Common myeloid progenitor, CD34-positive (primary cell): ENCODE measurements around the gene ATP8A2.

Source experiments
- CTCF ChIA-PET: fragments of 350-600 bp; sonication (Branson Sonifier 250); formaldehyde crosslinking; loops from one replicate; lab custom pipeline; 2021; ENCODE audit warnings: antibody characterized with exemption; lab: Charles Lee
- POLR2A ChIA-PET: fragments of 350-600 bp; sonication (Branson Sonifier 250); formaldehyde crosslinking; loops from one replicate; lab custom pipeline; 2021; ENCODE audit warnings: antibody characterized with exemption; lab: Charles Lee
- DNase-seq, 3 donors: peaks; one replicate each; pipeline versions ENCODE4 v3.0.0 to v3.0.0-alpha.2; 2013
- H3K27ac ChIP-seq, 2 experiments: 1 replicate in 1 of 2; 2 replicates in 1 of 2; pipeline ENCODE4 v1.7.0; 2013; ENCODE audit warnings: inconsistent platforms in 2 of 2, low read length in 2 of 2, mild to moderate bottlenecking in 2 of 2, low read depth in 1 of 2, moderate library complexity in 1 of 2; ENCODE audit not compliant: severe bottlenecking in 2 of 2, insufficient read depth in 1 of 2, poor library complexity in 1 of 2
- H3K27me3 ChIP-seq, 5 experiments: replicated peaks in 2 of 5; 1 replicate in 3 of 5; 2 replicates in 2 of 5; pipeline versions ENCODE4 v1.6.1 to v1.7.0; 2013; ENCODE audit warnings: low read length in 4 of 5, mild to moderate bottlenecking in 2 of 5, moderate library complexity in 2 of 5, inconsistent platforms in 1 of 5; ENCODE audit not compliant: insufficient read depth in 5 of 5, control insufficient read depth in 4 of 5
- H3K36me3 ChIP-seq, 4 experiments: 1 replicate in 2 of 4; 2 replicates in 2 of 4; pipeline versions ENCODE4 v1.6.1 to v1.7.0; 2013; ENCODE audit warnings: low read length in 3 of 4, control low read depth in 1 of 4, mild to moderate bottlenecking in 1 of 4; ENCODE audit not compliant: control insufficient read depth in 4 of 4, insufficient read depth in 4 of 4
- H3K4me1 ChIP-seq, 4 experiments: 1 replicate in 3 of 4; 2 replicates in 1 of 4; pipeline versions ENCODE4 v1.6.1 to v1.7.1; 2013; ENCODE audit warnings: low read length in 3 of 4, mild to moderate bottlenecking in 3 of 4, control low read depth in 1 of 4, inconsistent platforms in 1 of 4, moderate library complexity in 1 of 4; ENCODE audit not compliant: control insufficient read depth in 4 of 4, insufficient read depth in 4 of 4; ENCODE audit errors: control extremely low read depth in 1 of 4
- H3K4me3 ChIP-seq, 7 experiments: 1 replicate in 4 of 7; 2 replicates in 3 of 7; pipeline versions ENCODE4 v1.5.1 to v1.7.0; 2013; ENCODE audit warnings: mild to moderate bottlenecking in 7 of 7, low read length in 6 of 7, moderate library complexity in 6 of 7, inconsistent platforms in 2 of 7, low read depth in 2 of 7, control low read depth in 1 of 7; ENCODE audit not compliant: insufficient read depth in 4 of 7, control insufficient read depth in 1 of 7; ENCODE audit errors: extremely low read depth in 1 of 7
- H3K9me3 ChIP-seq, 5 experiments: 1 replicate in 4 of 5; 2 replicates in 1 of 5; pipeline versions ENCODE4 v1.6.1 to v1.7.1; 2013; ENCODE audit warnings: low read length in 4 of 5, mild to moderate bottlenecking in 2 of 5, inconsistent platforms in 1 of 5, low read depth in 1 of 5, moderate library complexity in 1 of 5; ENCODE audit not compliant: control insufficient read depth in 4 of 5, insufficient read depth in 2 of 5; ENCODE audit errors: control extremely low read depth in 1 of 5
- WGBS: methylation state at CpG from one replicate; pipeline ENCODE4 v1.1.5; 2013; ENCODE audit not compliant: insufficient coverage; 5-methylcytosine and 5-hydroxymethylcytosine counted together

Gene ATP8A2

GRCh38 chr13:25874064-25874737 is 502.4 kb downstream of the ATP8A2 start:
- H3K27me3 ChIP-seq, result peaks cover 0 to 2% (median 0%) of the 10 kb centered on the region in 5 experiments
- POLR2A ChIA-PET, result no interaction called here
- H3K36me3 ChIP-seq, result no peaks in the 10 kb centered on the region
- H3K4me1 ChIP-seq, result peaks cover 0 to 2% (median 0%) of the 10 kb centered on the region in 4 experiments
- peaks cover 0 to 2% (median 0%) of the 10 kb centered on the region in 5 experiments for H3K9me3 ChIP-seq
- no peak overlapping the region for H3K27ac ChIP-seq
- CTCF ChIA-PET, result no interaction called here
- WGBS, result 80% methylated on average over 6 of the region's 11 CpGs
- H3K4me3 ChIP-seq, result no peak overlapping the region
- DNase-seq, result no peak

GRCh38 chr13:25874907-25875306 is 503.1 kb downstream of the ATP8A2 start:
- H3K27ac ChIP-seq, result no peak overlapping the region
- CTCF ChIA-PET, result no interaction called here
- H3K36me3 ChIP-seq, result no peaks in the 10 kb centered on the region
- WGBS, result 44% methylated on average over 1 of the region's 6 CpGs
- DNase-seq, result peak in 2 of 3 donors; percentile 1 to 3
- H3K4me1 ChIP-seq, result peaks cover 0 to 2% (median 0%) of the 10 kb centered on the region in 4 experiments
- H3K27me3 ChIP-seq, result peaks cover 0 to 2% (median 0%) of the 10 kb centered on the region in 5 experiments
- H3K9me3 ChIP-seq, result peaks cover 0 to 2% (median 0%) of the 10 kb centered on the region in 5 experiments
- POLR2A ChIA-PET, result no interaction called here
- no peak overlapping the region for H3K4me3 ChIP-seq

GRCh38 chr13:25876247-25876646 is 504.5 kb downstream of the ATP8A2 start:
- POLR2A ChIA-PET, result no interaction called here

GRCh38 chr13:25879466-25879865 is 507.7 kb downstream of the ATP8A2 start:
- no peaks in the 10 kb centered on the region for H3K36me3 ChIP-seq
- peaks cover 0 to 16% (median 2%) of the 10 kb centered on the region in 5 experiments for H3K27me3 ChIP-seq
- no peak overlapping the region for H3K27ac ChIP-seq
- no peaks in the 10 kb centered on the region for H3K9me3 ChIP-seq
- peaks cover 0 to 2% (median 0%) of the 10 kb centered on the region in 4 experiments for H3K4me1 ChIP-seq
- ChIA-PET CTCF (no interaction called here), POLR2A (no interaction called here)
- no peak overlapping the region for H3K4me3 ChIP-seq
- 100% methylated on average over 4 of the region's 5 CpGs for WGBS
- no peak for DNase-seq

More at GRCh38 chr13:25876247-25876646, 504.5 kb downstream of the ATP8A2 start:
- Histone ChIP-seq H3K4me1 (peaks cover 0 to 2% (median 0%) of the 10 kb centered on the region in 4 experiments), H3K36me3 (no peaks in the 10 kb centered on the region), H3K27ac (no peak overlapping the region), H3K9me3 (peaks cover 0 to 2% (median 0%) of the 10 kb centered on the region in 5 experiments), H3K4me3 (no peak overlapping the region), H3K27me3 (peaks cover 0 to 2% (median 0%) of the 10 kb centered on the region in 5 experiments)
- WGBS, result 52% methylated on average over 3 of the region's 6 CpGs
- CTCF ChIA-PET, result no interaction called here
- DNase-seq, result no peak

- no peak for DNase-seq
- Histone ChIP-seq H3K36me3 (no peaks in the 10 kb centered on the region), H3K27ac (no peak overlapping the region), H3K4me3 (no peak overlapping the region), H3K9me3 (no peaks in the 10 kb centered on the region), H3K27me3 (peaks cover 0 to 16% (median 2%) of the 10 kb centered on the region in 5 experiments), H3K4me1 (no peaks in the 10 kb centered on the region)
- ChIA-PET POLR2A (no interaction called here), CTCF (no interaction called here)
- 93% methylated on average over 3 of the region's 3 CpGs for WGBS
These were observed 509.6 kb downstream of the ATP8A2 start for GRCh38 chr13:25881136-25881926.

GRCh38 chr13:25881971-25882451 is 510.2 kb downstream of the ATP8A2 start:
- no peak for DNase-seq
- no peaks in the 10 kb centered on the region for H3K9me3 ChIP-seq
- 62% methylated on average over 9 of the region's 12 CpGs for WGBS
- no peak overlapping the region for H3K4me3 ChIP-seq
- peaks cover 0 to 16% (median 2%) of the 10 kb centered on the region in 5 experiments for H3K27me3 ChIP-seq
- H3K36me3 ChIP-seq, result no peaks in the 10 kb centered on the region
- H3K4me1 ChIP-seq, result no peaks in the 10 kb centered on the region
- ChIA-PET POLR2A (no interaction called here), CTCF (no interaction called here)
- no peak overlapping the region for H3K27ac ChIP-seq
